Naive thymus-derived CD4-positive, alpha-beta T cell (primary cell): ENCODE measurements around the gene PRSS3. TPM values are rescaled to one million over a fixed set of nuclear protein-coding genes. Genes with fewer than 3 reads are reported as not detected.
A peak's percentile ranks its signal among the peaks of the same experiment; 100 is the strongest.
"Not testable (repeated sequence)": the region's sequence is repeated elsewhere in the genome, so short reads cannot be mapped to it uniquely, and the experiment has no call there.

Experiments
- ATAC-seq: fragments of 150-1000 bp; cut with Tn5 transposase; 2 replicates; pipeline ENCODE4 v1.10.0; 2021; ENCODE audit warnings: mild to moderate bottlenecking, moderate library complexity
- CTCF ChIA-PET: fragments of 350-600 bp; sonication (Branson Sonifier 250); formaldehyde crosslinking; loops from one replicate; lab custom pipeline; 2021; ENCODE audit warnings: antibody characterized with exemption; lab: Charles Lee
- POLR2A ChIA-PET: fragments of 350-600 bp; sonication (Branson Sonifier 250); formaldehyde crosslinking; loops from one replicate; lab custom pipeline; 2021; ENCODE audit warnings: antibody characterized with exemption, inconsistent platforms; lab: Charles Lee
- DNase-seq, 9 donors: peaks; one replicate each; pipeline versions ENCODE4 v3.0.0 to v3.0.0-alpha.2; 2020 to 2022; ENCODE audit warnings: mixed read lengths in 1 of 9
- H3K27ac ChIP-seq: one replicate; pipeline ENCODE4 v1.7.0; 2013; ENCODE audit warnings: mild to moderate bottlenecking, low read depth, low read length, moderate library complexity
- H3K27me3 ChIP-seq, 2 donors: one replicate each; pipeline ENCODE4 v1.7.0; 2013; ENCODE audit warnings: low read length in 2 of 2, mild to moderate bottlenecking in 2 of 2, moderate library complexity in 2 of 2; ENCODE audit not compliant: control insufficient read depth in 2 of 2, insufficient read depth in 2 of 2
- H3K36me3 ChIP-seq, 3 experiments: 1 replicate in 2 of 3; 2 replicates in 1 of 3; pipeline ENCODE4 v1.7.0; 2013; ENCODE audit warnings: low read length in 3 of 3, mild to moderate bottlenecking in 3 of 3, moderate library complexity in 1 of 3; ENCODE audit not compliant: insufficient read depth in 3 of 3, control insufficient read depth in 2 of 3
- H3K4me1 ChIP-seq, 2 donors: one replicate each; pipeline ENCODE4 v1.7.0; 2013; ENCODE audit warnings: low read length in 2 of 2, mild to moderate bottlenecking in 2 of 2, moderate library complexity in 1 of 2; ENCODE audit not compliant: control insufficient read depth in 2 of 2, insufficient read depth in 2 of 2
- H3K4me3 ChIP-seq: 2 replicates; pipeline ENCODE4 v1.7.0; 2013; ENCODE audit warnings: mild to moderate bottlenecking, low read length
- H3K9me3 ChIP-seq, 3 experiments: 1 replicate in 2 of 3; 2 replicates in 1 of 3; pipeline ENCODE4 v1.7.0; 2013; ENCODE audit warnings: low read length in 3 of 3; ENCODE audit not compliant: control insufficient read depth in 2 of 3
- H3K27ac Mint-ChIP-seq, 9 donors: one replicate each; pipeline ENCODE4 v1.8.0; 2020 to 2022; ENCODE audit warnings: mixed read lengths in 9 of 9, mild to moderate bottlenecking in 8 of 9, moderate library complexity in 5 of 9, inconsistent platforms in 2 of 9
- H3K27me3 Mint-ChIP-seq, 5 donors: one replicate each; pipeline ENCODE4 v1.8.0; 2021 to 2022; ENCODE audit warnings: mixed read lengths in 5 of 5, mild to moderate bottlenecking in 1 of 5
- H3K36me3 Mint-ChIP-seq, 5 donors: one replicate each; pipeline ENCODE4 v1.8.0; 2020 to 2022; ENCODE audit warnings: mixed read lengths in 5 of 5, mild to moderate bottlenecking in 3 of 5, inconsistent platforms in 1 of 5
- H3K4me1 Mint-ChIP-seq, 7 donors: one replicate each; pipeline ENCODE4 v1.8.0; 2020 to 2022; ENCODE audit warnings: mixed read lengths in 7 of 7, mild to moderate bottlenecking in 3 of 7, inconsistent platforms in 1 of 7
- H3K4me3 Mint-ChIP-seq, 10 donors: one replicate each; pipeline ENCODE4 v1.8.0; 2020 to 2022; ENCODE audit warnings: mild to moderate bottlenecking in 10 of 10, mixed read lengths in 10 of 10, moderate library complexity in 6 of 10, inconsistent platforms in 2 of 10
- H3K9me3 Mint-ChIP-seq, 11 donors: one replicate each; pipeline ENCODE4 v1.8.0; 2020 to 2022; ENCODE audit warnings: mixed read lengths in 11 of 11, mild to moderate bottlenecking in 4 of 11, inconsistent platforms in 1 of 11, moderate library complexity in 1 of 11
- intact Hi-C, 2 donors: fragments of 100-400 bp; cut with micrococcal nuclease; formaldehyde crosslinking; loops; one replicate each; pipeline ENCODE4 v1.15.1; 2023
- polyA plus RNA-seq, 2 donors: library from polyadenylated mRNA; unstranded; fragments of 300-500 nt; fragmentation: Illumina TruSeq; gene quantifications; one replicate each; pipeline ENCODE4 v1.2.3, GENCODE V29; 2021
- total RNA-seq, 6 experiments: library from RNA in 5 of 6; stranded (reverse) in 5 of 6; gene quantifications; 1 replicate in 5 of 6; 2 replicates in 1 of 6; pipeline ENCODE4 v1.2.3 and lab custom pipeline; 2021 to 2026

Gene PRSS3
- total and polyA plus RNA-seq, 7 experiments from 2014 or later: 2.5 TPM; not detected in 6

GRCh38 chr9:33835625-33836260 lies 40.4 kb downstream of the PRSS3 start:
- Mint-ChIP-seq H3K4me1 (peaks cover 15 to 67% (median 55%) of the 10 kb centered on the region in 7 donors), H3K4me3 (peak overlapping the region in 3 of 10 donors; percentile 13 to 43 (median 34)), H3K36me3 (peaks cover 0 to 10% (median 0%) of the 10 kb centered on the region in 5 donors), H3K9me3 (no peaks in the 10 kb centered on the region), H3K27me3 (no peaks in the 10 kb centered on the region), H3K27ac (peak overlapping the region in 3 of 9 donors; percentile 38 to 68 (median 46))
- H3K27me3 ChIP-seq: no peaks in the 10 kb centered on the region
- ATAC-seq (no peak), DNase-seq (no peak)
- H3K4me1 ChIP-seq: peaks cover 0 to 6% of the 10 kb centered on the region in 2 donors
- H3K9me3 ChIP-seq: no peaks in the 10 kb centered on the region
- intact Hi-C loops: loop anchor here in 1 of 2 donors (2.0 kb wide), 1 partner anchor 17 kb away; no protein-coding TSS in a partner anchor
- H3K27ac ChIP-seq: no peak overlapping the region
- no peaks in the 10 kb centered on the region for H3K36me3 ChIP-seq
- ChIA-PET POLR2A (no interaction called here), CTCF (no interaction called here)
- no peak overlapping the region for H3K4me3 ChIP-seq

GRCh38 chr9:33836261-33836660 lies 40.9 kb downstream of the PRSS3 start:
- H3K4me1 ChIP-seq, CTCF ChIA-PET, H3K4me3 ChIP-seq, H3K27ac ChIP-seq, H3K27me3 ChIP-seq, H3K9me3 ChIP-seq, H3K4me3 Mint-ChIP-seq, H3K36me3 Mint-ChIP-seq, H3K27me3 Mint-ChIP-seq, POLR2A ChIA-PET, H3K36me3 ChIP-seq, H3K9me3 Mint-ChIP-seq, DNase-seq: not testable (repeated sequence)
- intact Hi-C loops: loop anchor here in 1 of 2 donors (2.0 kb wide), 1 partner anchor 17 kb away; no protein-coding TSS in a partner anchor
- peak overlapping the region in 1 of 9 donors; percentile 43 for H3K27ac Mint-ChIP-seq
- peak; percentile 73 for ATAC-seq
- H3K4me1 Mint-ChIP-seq: peaks cover 15 to 69% (median 57%) of the 10 kb centered on the region in 7 donors

- Mint-ChIP-seq H3K9me3 (no peaks in the 10 kb centered on the region), H3K36me3 (peaks cover 0 to 13% (median 0%) of the 10 kb centered on the region in 5 donors), H3K27me3 (no peaks in the 10 kb centered on the region), H3K27ac (peak overlapping the region in 2 of 9 donors; percentile 38 to 68), H3K4me1 (peaks cover 17 to 78% (median 65%) of the 10 kb centered on the region in 7 donors), H3K4me3 (peak overlapping the region in 2 of 10 donors; percentile 8 to 30)
- Histone ChIP-seq H3K4me3 (no peak overlapping the region), H3K4me1 (peaks cover 0 to 6% of the 10 kb centered on the region in 2 donors), H3K9me3 (no peaks in the 10 kb centered on the region), H3K27me3 (no peaks in the 10 kb centered on the region), H3K27ac (no peak overlapping the region), H3K36me3 (no peaks in the 10 kb centered on the region)
- ChIA-PET CTCF (interaction anchor here (0.9 kb wide), 1 partner anchor 25 kb away, joined by 8 read pairs; no protein-coding TSS in a partner anchor), POLR2A (no interaction called here)
- intact Hi-C loops: loop anchor here in 1 of 2 donors (2.0 kb wide), 1 partner anchor 18 kb away; no protein-coding TSS in a partner anchor
- ATAC-seq (no peak), DNase-seq (no peak)
Measured at GRCh38 chr9:33837138-33837537, 41.8 kb downstream of the PRSS3 start.

GRCh38 chr9:33840381-33840780 lies 45.0 kb downstream of the PRSS3 start:
- POLR2A ChIA-PET: no interaction called here
- Mint-ChIP-seq H3K4me1 (peaks cover 21 to 79% (median 62%) of the 10 kb centered on the region in 7 donors), H3K27ac (peak overlapping the region in 6 of 9 donors; percentile 12 to 66 (median 28)), H3K27me3 (no peaks in the 10 kb centered on the region), H3K4me3 (peak overlapping the region in 2 of 10 donors; percentile 14 to 17), H3K9me3 (no peaks in the 10 kb centered on the region), H3K36me3 (peaks cover 0 to 12% (median 0%) of the 10 kb centered on the region in 5 donors)
- DNase-seq (no peak), ATAC-seq (no peak)
- no peaks in the 10 kb centered on the region for H3K9me3 ChIP-seq
- no peaks in the 10 kb centered on the region for H3K36me3 ChIP-seq
- intact Hi-C loops: no loop called here
- no peak overlapping the region for H3K27ac ChIP-seq
- H3K4me1 ChIP-seq: peaks cover 0 to 6% of the 10 kb centered on the region in 2 donors
- no peaks in the 10 kb centered on the region for H3K27me3 ChIP-seq
- H3K4me3 ChIP-seq: no peak overlapping the region
- CTCF ChIA-PET: no interaction called here

GRCh38 chr9:33843312-33843961 lies 48.1 kb downstream of the PRSS3 start:
- intact Hi-C loops: no loop called here
- H3K9me3 ChIP-seq: no peaks in the 10 kb centered on the region
- Mint-ChIP-seq H3K36me3 (peaks cover 0 to 12% (median 4%) of the 10 kb centered on the region in 5 donors), H3K9me3 (no peaks in the 10 kb centered on the region), H3K27me3 (no peaks in the 10 kb centered on the region), H3K4me3 (peak overlapping the region in 3 of 10 donors; percentile 12 to 43 (median 32)), H3K4me1 (peaks cover 31 to 74% (median 62%) of the 10 kb centered on the region in 7 donors), H3K27ac (peak overlapping the region in 7 of 9 donors; percentile 13 to 71 (median 47))
- ATAC-seq (no peak), DNase-seq (no peak)
- H3K27me3 ChIP-seq: no peaks in the 10 kb centered on the region
- peaks cover 4 to 7% of the 10 kb centered on the region in 2 donors for H3K4me1 ChIP-seq
- CTCF ChIA-PET: interaction anchor here (0.7 kb wide), 1 partner anchor 30 kb away, joined by 3 read pairs; no protein-coding TSS in a partner anchor
- no peak overlapping the region for H3K27ac ChIP-seq
- no peaks in the 10 kb centered on the region for H3K36me3 ChIP-seq
- POLR2A ChIA-PET: interaction anchor here (1.2 kb wide), 1 partner anchor 27 kb away, joined by 5 read pairs; the partner anchor contains the start of gene UBE2R2
- no peak overlapping the region for H3K4me3 ChIP-seq

GRCh38 chr9:33846231-33846630 lies 50.9 kb downstream of the PRSS3 start:
- Histone ChIP-seq H3K27me3 (no peaks in the 10 kb centered on the region), H3K4me3 (no peak overlapping the region), H3K9me3 (no peaks in the 10 kb centered on the region), H3K4me1 (peaks cover 4 to 7% of the 10 kb centered on the region in 2 donors), H3K27ac (no peak overlapping the region), H3K36me3 (no peaks in the 10 kb centered on the region)
- CTCF ChIA-PET: interaction anchor here (8.5 kb wide), 1 partner anchor 32 kb away, joined by 87 read pairs; the partner anchor contains the start of gene UBE2R2
- intact Hi-C loops: no loop called here
- H3K4me3 Mint-ChIP-seq: peak overlapping the region in 2 of 10 donors; percentile 15 to 34
- H3K36me3 Mint-ChIP-seq: peaks cover 0 to 7% (median 4%) of the 10 kb centered on the region in 5 donors
- no peak for DNase-seq
- H3K27me3 Mint-ChIP-seq: no peaks in the 10 kb centered on the region
- no peaks in the 10 kb centered on the region for H3K9me3 Mint-ChIP-seq
- peak overlapping the region in 2 of 9 donors; percentile 0 to 25 for H3K27ac Mint-ChIP-seq
- no peak for ATAC-seq
- POLR2A ChIA-PET: no interaction called here
- peaks cover 34 to 68% (median 57%) of the 10 kb centered on the region in 7 donors for H3K4me1 Mint-ChIP-seq
